Fibroblast of lung (primary cell): ENCODE results near the gene LASP1NB.

Experiments
- DNase-seq, 2 donors: peaks; one replicate each; pipeline versions ENCODE4 v3.0.0 to v3.0.0-alpha.2; 2010; ENCODE audit warnings: low read depth in 2 of 2
- H2AFZ ChIP-seq: 2 replicates; pipeline ENCODE4 v1.5.1; 2012; ENCODE audit warnings: low read length, control low read depth, inconsistent platforms
- H3K27ac ChIP-seq: 2 replicates; pipeline ENCODE4 v1.5.1; 2011; ENCODE audit warnings: low read length, control low read depth; ENCODE audit not compliant: insufficient read depth
- H3K27me3 ChIP-seq: 2 replicates; pipeline ENCODE4 v1.5.1; 2011; ENCODE audit warnings: mild to moderate bottlenecking, low read length; ENCODE audit not compliant: control insufficient read depth, insufficient read depth
- H3K36me3 ChIP-seq: 2 replicates; pipeline ENCODE4 v1.5.1; 2011; ENCODE audit warnings: low read length; ENCODE audit not compliant: control insufficient read depth, insufficient read depth
- H3K4me1 ChIP-seq: 2 replicates; pipeline ENCODE4 v1.5.1; 2011; ENCODE audit warnings: low read length; ENCODE audit not compliant: control insufficient read depth, insufficient read depth; ENCODE audit errors: extremely low read depth
- H3K4me2 ChIP-seq: 2 replicates; pipeline ENCODE4 v1.5.1; 2011; ENCODE audit warnings: low read length, control low read depth; ENCODE audit not compliant: insufficient read depth; ENCODE audit errors: extremely low read depth
- H3K4me3 ChIP-seq, 4 experiments: fragments of 200-600 bp in 1 of 4; sonication (generic) in 1 of 4; replicated peaks in 1 of 4; 2 replicates each; pipeline ENCODE4 v1.5.1; 2011 to 2016; ENCODE audit warnings: low read length in 4 of 4, low read depth in 3 of 4, mild to moderate bottlenecking in 3 of 4, control low read depth in 2 of 4, inconsistent platforms in 1 of 4, mixed read lengths in 1 of 4; ENCODE audit not compliant: insufficient read depth in 1 of 4; ENCODE audit errors: control extremely low read depth in 1 of 4
- H3K79me2 ChIP-seq: 2 replicates; pipeline ENCODE4 v1.5.1; 2012; ENCODE audit warnings: mild to moderate bottlenecking, low read length, inconsistent platforms; ENCODE audit not compliant: control insufficient read depth, insufficient read depth
- H3K9ac ChIP-seq: 2 replicates; pipeline ENCODE4 v1.5.1; 2011; ENCODE audit warnings: mild to moderate bottlenecking, low read length, control low read depth; ENCODE audit not compliant: insufficient read depth
- H3K9me3 ChIP-seq: 2 replicates; pipeline ENCODE4 v1.5.1; 2012; ENCODE audit warnings: low read depth, low read length; ENCODE audit not compliant: control insufficient read depth, insufficient read depth
- H4K20me1 ChIP-seq: 2 replicates; pipeline ENCODE4 v1.5.1; 2011; ENCODE audit warnings: low read length; ENCODE audit not compliant: control insufficient read depth, insufficient read depth; ENCODE audit errors: extremely low read depth
- EZH2 ChIP-seq: IDR thresholded peaks from 2 replicates; pipeline ENCODE4 v1.5.1; 2012; ENCODE audit warnings: low read length, control low read depth, mild to moderate bottlenecking; ENCODE audit errors: missing control alignments
- TF ChIP-seq, protein P1 (sequence below), 2 donors: IDR thresholded peaks in 1 of 2; conservative IDR thresholded peaks in 1 of 2; 1 replicate in 1 of 2; 2 replicates in 1 of 2; pipeline ENCODE4 v1.5.1; 2011 to 2012; ENCODE audit warnings: low read length in 2 of 2, control low read depth in 1 of 2, inconsistent platforms in 1 of 2, low read depth in 1 of 2, mild to moderate bottlenecking in 1 of 2

The LASP1NB gene

DNA sequence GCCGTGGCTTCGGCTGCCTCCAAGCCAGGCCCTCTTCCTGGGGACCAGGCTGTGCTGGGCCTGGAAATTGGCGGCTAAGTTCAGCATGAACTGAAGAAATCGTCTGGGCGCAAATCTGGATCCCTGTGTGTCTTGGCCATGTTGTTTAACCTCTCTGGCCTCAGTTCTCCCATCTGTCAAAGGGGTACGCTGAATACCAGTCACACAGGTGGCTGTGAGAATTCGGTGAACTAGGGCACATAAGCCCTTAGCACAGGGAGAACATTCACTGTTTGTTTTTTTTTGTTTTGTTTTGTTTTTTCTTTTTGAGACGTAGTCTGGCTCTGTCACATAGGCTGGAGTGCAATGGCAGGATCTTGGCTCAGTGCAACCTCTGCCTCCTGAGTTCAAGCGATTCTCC, 36.6 kb upstream of the LASP1NB start:
- Histone ChIP-seq H3K27me3 (no peaks in the 10 kb centered on the region), H2AFZ (no peak overlapping the region), H3K27ac (no peak overlapping the region), H4K20me1 (no peaks in the 10 kb centered on the region), H3K9me3 (no peaks in the 10 kb centered on the region), H3K4me1 (peaks cover 22% of the 10 kb centered on the region), H3K36me3 (peaks cover 37% of the 10 kb centered on the region), H3K79me2 (peaks cover 87% of the 10 kb centered on the region), H3K9ac (no peak overlapping the region), H3K4me2 (no peak overlapping the region), H3K4me3 (no peak overlapping the region)
- no peak for DNase-seq
- TF ChIP-seq EZH2, result no peak
- TF ChIP-seq, protein P1, sequence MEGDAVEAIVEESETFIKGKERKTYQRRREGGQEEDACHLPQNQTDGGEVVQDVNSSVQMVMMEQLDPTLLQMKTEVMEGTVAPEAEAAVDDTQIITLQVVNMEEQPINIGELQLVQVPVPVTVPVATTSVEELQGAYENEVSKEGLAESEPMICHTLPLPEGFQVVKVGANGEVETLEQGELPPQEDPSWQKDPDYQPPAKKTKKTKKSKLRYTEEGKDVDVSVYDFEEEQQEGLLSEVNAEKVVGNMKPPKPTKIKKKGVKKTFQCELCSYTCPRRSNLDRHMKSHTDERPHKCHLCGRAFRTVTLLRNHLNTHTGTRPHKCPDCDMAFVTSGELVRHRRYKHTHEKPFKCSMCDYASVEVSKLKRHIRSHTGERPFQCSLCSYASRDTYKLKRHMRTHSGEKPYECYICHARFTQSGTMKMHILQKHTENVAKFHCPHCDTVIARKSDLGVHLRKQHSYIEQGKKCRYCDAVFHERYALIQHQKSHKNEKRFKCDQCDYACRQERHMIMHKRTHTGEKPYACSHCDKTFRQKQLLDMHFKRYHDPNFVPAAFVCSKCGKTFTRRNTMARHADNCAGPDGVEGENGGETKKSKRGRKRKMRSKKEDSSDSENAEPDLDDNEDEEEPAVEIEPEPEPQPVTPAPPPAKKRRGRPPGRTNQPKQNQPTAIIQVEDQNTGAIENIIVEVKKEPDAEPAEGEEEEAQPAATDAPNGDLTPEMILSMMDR (conservative IDR thresholded peaks at IDR 0.05 in 1 of 2, IDR thresholded peaks at IDR 0.05 in 1 of 2; ENCODE audit: low read depth in 1 of 2, low read length in 2 of 2), result no peak

DNA sequence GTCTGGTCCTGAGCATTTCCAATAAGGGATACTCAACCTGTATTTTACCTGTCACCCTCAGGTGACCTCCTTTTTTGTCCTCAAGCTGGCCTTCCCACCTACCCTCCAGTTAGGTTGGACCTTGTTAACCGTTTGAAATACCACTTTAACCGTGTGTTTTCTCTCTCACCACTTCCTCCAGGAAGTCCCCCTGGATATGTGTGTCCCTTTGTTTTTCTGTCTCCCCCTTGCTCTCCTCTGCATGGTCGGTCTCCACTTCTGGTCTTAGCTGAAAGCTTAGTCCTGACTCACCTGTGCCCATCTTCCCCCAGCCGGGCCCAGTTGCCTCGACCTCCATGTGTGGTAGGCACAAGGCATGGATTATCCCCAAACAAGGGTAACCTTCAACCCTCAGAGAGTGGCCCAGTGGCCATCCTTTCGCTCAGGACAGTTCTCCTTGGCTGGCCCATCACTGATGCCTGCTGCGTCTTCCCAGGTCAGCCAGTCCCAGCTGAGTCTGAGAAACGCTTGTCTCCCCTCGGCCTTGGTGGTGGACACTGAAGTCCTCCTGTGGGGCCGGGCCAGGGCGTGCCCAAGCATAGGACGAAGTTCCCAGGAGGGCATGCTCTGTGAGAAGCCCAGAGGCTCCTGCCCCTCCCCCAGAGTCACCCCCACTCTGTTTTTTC, 35.5 kb upstream of the LASP1NB start:
- Histone ChIP-seq H3K27me3 (no peaks in the 10 kb centered on the region), H3K4me3 (no peak overlapping the region), H2AFZ (no peak overlapping the region), H3K79me2 (peaks cover 80% of the 10 kb centered on the region), H4K20me1 (no peaks in the 10 kb centered on the region), H3K4me1 (peaks cover 17% of the 10 kb centered on the region), H3K9ac (no peak overlapping the region), H3K4me2 (no peak overlapping the region), H3K36me3 (peaks cover 38% of the 10 kb centered on the region), H3K9me3 (no peaks in the 10 kb centered on the region), H3K27ac (no peak overlapping the region)
- TF ChIP-seq, protein P1 (conservative IDR thresholded peaks at IDR 0.05 in 1 of 2, IDR thresholded peaks at IDR 0.05 in 1 of 2; ENCODE audit: low read depth in 1 of 2, low read length in 2 of 2), result no peak
- no peak for TF ChIP-seq EZH2
- DNase-seq, result no peak

DNA sequence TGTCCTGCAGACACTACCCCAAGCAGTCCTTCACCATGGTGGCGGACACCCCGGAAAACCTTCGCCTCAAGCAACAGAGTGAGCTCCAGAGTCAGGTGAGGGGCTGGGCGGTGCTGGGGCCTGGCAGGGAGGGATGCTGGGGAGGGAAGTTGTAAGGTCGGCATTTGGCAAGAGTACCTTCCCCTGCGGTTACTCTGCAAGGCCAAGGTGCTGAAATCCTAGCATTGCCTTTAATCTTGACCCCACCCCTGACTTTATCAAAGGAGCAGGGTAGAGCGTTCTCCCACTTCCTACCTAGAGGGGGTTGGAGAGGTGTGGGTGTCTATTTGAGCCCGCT, 35.0 kb upstream of the LASP1NB start:
- no peaks in the 10 kb centered on the region for H3K27me3 ChIP-seq
- H4K20me1 ChIP-seq, result no peaks in the 10 kb centered on the region
- peaks cover 75% of the 10 kb centered on the region for H3K79me2 ChIP-seq
- no peaks in the 10 kb centered on the region for H3K9me3 ChIP-seq
- TF ChIP-seq EZH2, result no peak
- TF ChIP-seq, protein P1 (conservative IDR thresholded peaks at IDR 0.05 in 1 of 2, IDR thresholded peaks at IDR 0.05 in 1 of 2; ENCODE audit: low read depth in 1 of 2, low read length in 2 of 2), result no peak
- peaks cover 38% of the 10 kb centered on the region for H3K36me3 ChIP-seq
- no peak overlapping the region for H3K4me2 ChIP-seq
- H2AFZ ChIP-seq, result no peak overlapping the region
- no peak overlapping the region for H3K27ac ChIP-seq
- no peak for DNase-seq
- H3K4me1 ChIP-seq, result peaks cover 14% of the 10 kb centered on the region
- H3K4me3 ChIP-seq, result no peak overlapping the region
- H3K9ac ChIP-seq, result no peak overlapping the region
